ENCODE measurements around the gene TSEN2. TPM values are rescaled to one million over a fixed set of nuclear protein-coding genes. Genes with fewer than 3 reads are reported as not detected.

The TSEN2 gene
- 15.9 to 23.8 TPM (median 15.9 TPM) in 3 replicates for polyA plus RNA-seq
- polyA plus RNA-seq (2011; ENCODE audit: low read depth): 5.3 TPM
- 7.8 and 14.9 TPM in 2 replicates for polyA plus RNA-seq (2011; cell fraction: cytosol; rRNA removed)
- 30.1 and 32.1 TPM in 2 replicates for polyA plus RNA-seq (2011; cell fraction: nucleus; rRNA removed)
- polyA plus RNA-seq (2012; ENCODE audit: low replicate concordance): 11.2 and 13.8 TPM in 2 replicates
- 5.2 to 24.3 TPM (median 9.2 TPM) in 3 replicates for polyA minus RNA-seq
- polyA minus RNA-seq (2011; cell fraction: cytosol; rRNA and poly(A)+ RNA removed): 7.5 TPM
- 13.9 and 22.0 TPM in 2 replicates for polyA minus RNA-seq (2011; cell fraction: nucleus; rRNA and poly(A)+ RNA removed)

- dilution Hi-C loops (cut with MboI; ENCODE audit: extremely low pct_ligation_motif_present, low sequenced_read_pairs): no loop called here
- H3K36me3 ChIP-seq (ENCODE audit: control insufficient read depth in 2 of 2, extremely low read depth in 1 of 2, insufficient read depth in 2 of 2, low read length in 2 of 2): peaks cover 3 to 9% of the 10 kb centered on the region in 2 experiments
- H2AFZ ChIP-seq (ENCODE audit: control insufficient read depth, low read length): peak within 1 kb of the TSS; percentile 99
- no peak for TF ChIP-seq EZH2 (IDR thresholded peaks at IDR 0.05; ENCODE audit: low read length)
- peak in 2 of 3 experiments; percentile 19 to 63 for TF ChIP-seq CTCF (optimal IDR thresholded peaks at IDR 0.05 in 1 of 3, IDR thresholded peaks at IDR 0.05 in 1 of 3, conservative IDR thresholded peaks at IDR 0.05 in 1 of 3; ENCODE audit: extremely low read depth in 1 of 3, insufficient read depth in 2 of 3, low read length in 3 of 3)
- H3K79me2 ChIP-seq (ENCODE audit: control insufficient read depth, insufficient read depth, low read length): peaks cover 35% of the 10 kb centered on the region
- H3K4me1 ChIP-seq (ENCODE audit: control insufficient read depth, extremely low read depth, insufficient read depth, low read length): peaks cover 14% of the 10 kb centered on the region
- FAIRE-seq: no peak
- peak within 1 kb of the TSS; percentile 90 for H3K9ac ChIP-seq (ENCODE audit: control insufficient read depth, extremely low read depth, insufficient read depth, low read length)
- H3K9me3 ChIP-seq (ENCODE audit: control insufficient read depth, low read depth, low read length): no peaks in the 10 kb centered on the region
- H3K27ac ChIP-seq (ENCODE audit: control insufficient read depth, insufficient read depth, low read length): peak within 1 kb of the TSS; percentile 78
- H3K4me3 ChIP-seq (ENCODE audit: control insufficient read depth in 2 of 3, extremely low read depth in 1 of 3, insufficient read depth in 2 of 3, low read depth in 1 of 3, low read length in 3 of 3): peak within 1 kb of the TSS; percentile 65 to 81 (median 73)
- peaks cover 3% of the 10 kb centered on the region for H3K9me1 ChIP-seq (ENCODE audit: control insufficient read depth, extremely low read depth, insufficient read depth, low read length)
- peak within 1 kb of the TSS; percentile 100 for H3K4me2 ChIP-seq (ENCODE audit: control insufficient read depth, extremely low read depth, insufficient read depth, low read depth, low read length)
- H4K20me1 ChIP-seq (ENCODE audit: control insufficient read depth, extremely low read depth, insufficient read depth, low read length): no peaks in the 10 kb centered on the region
- no peaks in the 10 kb centered on the region for H3K27me3 ChIP-seq (ENCODE audit: control insufficient read depth, extremely low read depth, insufficient read depth, low read length)
- DNase-seq (ENCODE audit: low read depth, low spot score): peak; percentile 78
Measured at GRCh38 chr3:12484198-12484982, at the start of gene TSEN2. TSEN2 (plus strand) TSS chr3:12484480; CDS start chr3:12489801, 5,321 bp downstream.

GRCh38 chr3:12436514-12437220, 47.6 kb upstream of the TSEN2 start:
- no peak overlapping the region for H3K9ac ChIP-seq (ENCODE audit: control insufficient read depth, extremely low read depth, insufficient read depth, low read length)
- dilution Hi-C loops (cut with MboI; ENCODE audit: extremely low pct_ligation_motif_present, low sequenced_read_pairs): no loop called here
- H3K4me2 ChIP-seq (ENCODE audit: control insufficient read depth, extremely low read depth, insufficient read depth, low read depth, low read length): no peak overlapping the region
- no peak overlapping the region for H2AFZ ChIP-seq (ENCODE audit: control insufficient read depth, low read length)
- TF ChIP-seq EZH2 (IDR thresholded peaks at IDR 0.05; ENCODE audit: low read length) (no peak), CTCF (optimal IDR thresholded peaks at IDR 0.05 in 1 of 3, IDR thresholded peaks at IDR 0.05 in 1 of 3, conservative IDR thresholded peaks at IDR 0.05 in 1 of 3; ENCODE audit: extremely low read depth in 1 of 3, insufficient read depth in 2 of 3, low read length in 3 of 3) (no peak)
- H3K4me1 ChIP-seq (ENCODE audit: control insufficient read depth, extremely low read depth, insufficient read depth, low read length): no peaks in the 10 kb centered on the region
- peaks cover 8% of the 10 kb centered on the region for H3K27me3 ChIP-seq (ENCODE audit: control insufficient read depth, extremely low read depth, insufficient read depth, low read length)
- DNase-seq (ENCODE audit: low read depth, low spot score): no peak
- no peaks in the 10 kb centered on the region for H3K79me2 ChIP-seq (ENCODE audit: control insufficient read depth, insufficient read depth, low read length)
- H3K4me3 ChIP-seq (ENCODE audit: control insufficient read depth in 2 of 3, extremely low read depth in 1 of 3, insufficient read depth in 2 of 3, low read depth in 1 of 3, low read length in 3 of 3): no peak overlapping the region
- H3K27ac ChIP-seq (ENCODE audit: control insufficient read depth, insufficient read depth, low read length): no peak overlapping the region
- H3K36me3 ChIP-seq (ENCODE audit: control insufficient read depth in 2 of 2, extremely low read depth in 1 of 2, insufficient read depth in 2 of 2, low read length in 2 of 2): no peaks in the 10 kb centered on the region
- FAIRE-seq: no peak
- no peaks in the 10 kb centered on the region for H4K20me1 ChIP-seq (ENCODE audit: control insufficient read depth, extremely low read depth, insufficient read depth, low read length)
- no peaks in the 10 kb centered on the region for H3K9me1 ChIP-seq (ENCODE audit: control insufficient read depth, extremely low read depth, insufficient read depth, low read length)
- no peaks in the 10 kb centered on the region for H3K9me3 ChIP-seq (ENCODE audit: control insufficient read depth, low read depth, low read length)

All from keratinocyte (primary cell).